ENCODE results near the gene TEX36. TPM values are rescaled to one million over a fixed set of nuclear protein-coding genes. Genes with fewer than 3 reads are reported as not detected.

Gene TEX36, protein sequence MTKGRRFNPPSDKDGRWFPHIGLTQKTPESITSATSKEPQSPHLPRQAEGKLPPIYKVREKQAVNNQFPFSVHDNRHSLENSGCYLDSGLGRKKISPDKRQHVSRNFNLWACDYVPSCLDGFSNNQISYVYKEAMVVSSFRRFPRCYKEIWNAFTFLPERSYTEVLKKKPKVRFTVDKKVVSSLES
- total RNA-seq (ENCODE audit: low replicate concordance), result not detected in 2 replicates

DNA sequence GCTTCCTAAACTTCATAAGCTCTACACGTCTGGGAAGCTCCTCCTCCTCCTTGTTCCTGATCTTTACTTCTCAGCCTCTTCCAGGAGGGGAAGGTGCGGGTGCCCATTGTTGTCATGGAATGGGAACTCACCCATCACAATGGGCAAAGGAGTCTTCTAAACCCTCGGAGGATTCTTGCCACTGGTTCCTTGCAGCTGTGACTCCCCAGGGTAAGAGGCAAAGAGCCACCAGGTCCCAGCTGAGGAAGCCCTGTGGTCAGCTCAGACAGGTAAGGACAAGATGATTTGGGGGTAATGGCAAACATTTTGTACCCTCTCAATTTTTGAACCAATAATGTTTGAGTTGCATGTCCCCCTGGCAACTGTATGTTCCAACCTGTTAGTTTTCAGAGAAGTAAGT lies at the start of gene TEX36:
Gene TEX36 (minus strand): TSS at position 101 of the 400 bp plus-strand sequence. CDS start 174 bp downstream, outside the sequence.
- no peaks in the 10 kb centered on the region for H4K20me1 ChIP-seq (ENCODE audit: low read depth)
- Mint-ChIP-seq H3K4me3 (no peak within 1 kb of the TSS), H3K27me3 (ENCODE audit: insufficient read depth, low read depth) (no peaks in the 10 kb centered on the region), H3K27ac (no peak within 1 kb of the TSS), H3K36me3 (no peaks in the 10 kb centered on the region), H3K4me1 (no peaks in the 10 kb centered on the region), H3K9me3 (peaks cover 4% of the 10 kb centered on the region)
- no peak for DNase-seq (ENCODE audit: low spot score)
- H3K4me3 ChIP-seq, result no peak within 1 kb of the TSS
- TF ChIP-seq, protein P1, sequence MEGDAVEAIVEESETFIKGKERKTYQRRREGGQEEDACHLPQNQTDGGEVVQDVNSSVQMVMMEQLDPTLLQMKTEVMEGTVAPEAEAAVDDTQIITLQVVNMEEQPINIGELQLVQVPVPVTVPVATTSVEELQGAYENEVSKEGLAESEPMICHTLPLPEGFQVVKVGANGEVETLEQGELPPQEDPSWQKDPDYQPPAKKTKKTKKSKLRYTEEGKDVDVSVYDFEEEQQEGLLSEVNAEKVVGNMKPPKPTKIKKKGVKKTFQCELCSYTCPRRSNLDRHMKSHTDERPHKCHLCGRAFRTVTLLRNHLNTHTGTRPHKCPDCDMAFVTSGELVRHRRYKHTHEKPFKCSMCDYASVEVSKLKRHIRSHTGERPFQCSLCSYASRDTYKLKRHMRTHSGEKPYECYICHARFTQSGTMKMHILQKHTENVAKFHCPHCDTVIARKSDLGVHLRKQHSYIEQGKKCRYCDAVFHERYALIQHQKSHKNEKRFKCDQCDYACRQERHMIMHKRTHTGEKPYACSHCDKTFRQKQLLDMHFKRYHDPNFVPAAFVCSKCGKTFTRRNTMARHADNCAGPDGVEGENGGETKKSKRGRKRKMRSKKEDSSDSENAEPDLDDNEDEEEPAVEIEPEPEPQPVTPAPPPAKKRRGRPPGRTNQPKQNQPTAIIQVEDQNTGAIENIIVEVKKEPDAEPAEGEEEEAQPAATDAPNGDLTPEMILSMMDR (IDR thresholded peaks at IDR 0.05), result no peak
- TF ChIP-seq EZH2 (IDR thresholded peaks at IDR 0.05) (no peak), EZH2phosphoT487 (IDR thresholded peaks at IDR 0.05) (no peak)
- H3K4me2 ChIP-seq, result no peak within 1 kb of the TSS
- H3K27me3 ChIP-seq, result no peaks in the 10 kb centered on the region
- no peak within 1 kb of the TSS for H3K27ac ChIP-seq
- peaks cover 3% of the 10 kb centered on the region for H3K4me1 ChIP-seq
- H3K36me3 ChIP-seq, result no peaks in the 10 kb centered on the region
- no peaks in the 10 kb centered on the region for H3F3A ChIP-seq (ENCODE audit: low read depth)
- H2AFZ ChIP-seq (replicated peaks), result no peak within 1 kb of the TSS
- no peaks in the 10 kb centered on the region for H3K79me2 ChIP-seq (ENCODE audit: low read depth)
- no peaks in the 10 kb centered on the region for H3K9me3 ChIP-seq (ENCODE audit: low read depth)
- no peak within 1 kb of the TSS for H3K9ac ChIP-seq

DNA sequence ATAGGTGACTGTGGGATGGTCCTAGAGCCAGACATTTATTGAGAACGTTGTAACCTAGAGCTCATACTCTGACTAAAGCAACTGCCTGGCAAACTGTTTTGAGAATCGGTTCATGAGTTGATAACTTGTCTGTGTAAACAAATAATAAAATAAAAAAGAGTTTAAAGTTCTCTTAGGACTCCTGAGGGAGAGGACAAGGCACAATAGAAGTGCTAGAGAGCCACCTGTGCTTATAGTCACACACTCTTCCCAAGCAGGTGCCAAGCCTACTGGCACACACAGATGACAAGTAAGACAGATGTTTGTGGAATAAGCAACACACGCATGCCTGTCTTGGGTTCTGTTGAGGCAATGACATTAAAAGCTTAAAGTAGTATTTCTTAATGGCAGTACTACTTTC lies 44.5 kb upstream of the TEX36 start:
- no peak for TF ChIP-seq EZH2 (IDR thresholded peaks at IDR 0.05)
- TF ChIP-seq, protein P1 (IDR thresholded peaks at IDR 0.05), result no peak
- no peak for TF ChIP-seq EZH2phosphoT487 (IDR thresholded peaks at IDR 0.05)
- no peak for DNase-seq (ENCODE audit: low spot score)
- Mint-ChIP-seq H3K9me3 (no peaks in the 10 kb centered on the region), H3K4me1 (no peaks in the 10 kb centered on the region), H3K27me3 (ENCODE audit: insufficient read depth, low read depth) (no peaks in the 10 kb centered on the region), H3K4me3 (no peak overlapping the region), H3K36me3 (peaks cover 18% of the 10 kb centered on the region), H3K27ac (no peak overlapping the region)
- Histone ChIP-seq H3K4me1 (no peaks in the 10 kb centered on the region), H3K27me3 (no peaks in the 10 kb centered on the region), H3K36me3 (peaks cover 40% of the 10 kb centered on the region), H3K4me3 (no peak overlapping the region), H3K9me3 (ENCODE audit: low read depth) (no peaks in the 10 kb centered on the region), H3K9ac (no peak overlapping the region), H4K20me1 (ENCODE audit: low read depth) (no peaks in the 10 kb centered on the region), H3F3A (ENCODE audit: low read depth) (no peaks in the 10 kb centered on the region), H3K27ac (no peak overlapping the region), H3K4me2 (no peak overlapping the region), H2AFZ (replicated peaks) (no peak overlapping the region), H3K79me2 (ENCODE audit: low read depth) (peaks cover under 1% of the 10 kb centered on the region)

DNA sequence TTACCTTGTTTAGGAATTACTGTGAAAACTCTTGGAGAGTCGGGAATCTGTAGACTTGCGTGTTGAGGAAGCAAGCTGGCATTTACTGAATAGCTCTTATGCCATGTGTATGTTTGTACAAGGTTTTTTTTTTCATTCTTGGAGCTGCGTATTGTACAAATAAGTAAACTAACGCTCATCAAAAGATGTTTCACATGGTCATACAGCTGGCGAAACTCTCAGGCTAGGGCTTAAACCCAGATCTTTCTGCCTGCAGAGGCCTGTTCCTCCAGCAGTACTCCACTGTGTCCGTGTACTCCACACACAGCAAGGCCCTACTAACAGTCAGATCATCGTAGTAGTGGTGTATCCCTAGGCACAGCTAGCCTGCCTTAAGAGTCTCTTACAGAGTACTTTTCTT lies 44.0 kb upstream of the TEX36 start:
- Mint-ChIP-seq H3K27me3 (ENCODE audit: insufficient read depth, low read depth) (no peaks in the 10 kb centered on the region), H3K36me3 (peaks cover 16% of the 10 kb centered on the region), H3K27ac (no peak overlapping the region), H3K4me3 (no peak overlapping the region), H3K4me1 (no peaks in the 10 kb centered on the region), H3K9me3 (no peaks in the 10 kb centered on the region)
- TF ChIP-seq, protein P1 (IDR thresholded peaks at IDR 0.05), result no peak
- TF ChIP-seq EZH2phosphoT487 (IDR thresholded peaks at IDR 0.05), result no peak
- TF ChIP-seq EZH2 (IDR thresholded peaks at IDR 0.05), result no peak
- Histone ChIP-seq H3F3A (ENCODE audit: low read depth) (no peaks in the 10 kb centered on the region), H3K27me3 (no peaks in the 10 kb centered on the region), H4K20me1 (ENCODE audit: low read depth) (no peaks in the 10 kb centered on the region), H3K9me3 (ENCODE audit: low read depth) (no peaks in the 10 kb centered on the region), H3K4me2 (no peak overlapping the region), H3K4me3 (no peak overlapping the region), H3K9ac (no peak overlapping the region), H2AFZ (replicated peaks) (no peak overlapping the region), H3K36me3 (peaks cover 45% of the 10 kb centered on the region), H3K27ac (no peak overlapping the region), H3K4me1 (no peaks in the 10 kb centered on the region), H3K79me2 (ENCODE audit: low read depth) (peaks cover 5% of the 10 kb centered on the region)
- DNase-seq (ENCODE audit: low spot score), result no peak
